Activated CD8-positive, alpha-beta T cell treated with anti-CD3 and anti-CD28 coated beads for 36 hours (primary cell): Measurements from ENCODE around the gene EXOC7. TPM values are rescaled to one million over a fixed set of nuclear protein-coding genes. Genes with fewer than 3 reads are reported as not detected.

Experiments
- ATAC-seq: fragments of 200-7000 bp; cut with Tn5 transposase; one replicate; pipeline ENCODE4 v1.10.0; 2021; ENCODE audit warnings: mild to moderate bottlenecking, moderate library complexity
- CTCF ChIA-PET: fragments of 350-600 bp; sonication (Branson Sonifier 250); formaldehyde crosslinking; loops from one replicate; lab custom pipeline; 2021; ENCODE audit warnings: antibody characterized with exemption; lab: Charles Lee
- POLR2A ChIA-PET: fragments of 350-600 bp; sonication (Branson Sonifier 250); formaldehyde crosslinking; loops from one replicate; lab custom pipeline; 2021; ENCODE audit warnings: antibody characterized with exemption; lab: Charles Lee
- DNase-seq: peaks from one replicate; pipeline ENCODE4 v3.0.0-alpha.2; 2020
- H3K27ac Mint-ChIP-seq: one replicate; pipeline ENCODE4 v1.8.0; 2021; ENCODE audit warnings: mild to moderate bottlenecking, mixed read lengths
- H3K27me3 Mint-ChIP-seq: one replicate; pipeline ENCODE4 v1.8.0; 2021; ENCODE audit warnings: mixed read lengths
- H3K36me3 Mint-ChIP-seq: one replicate; pipeline ENCODE4 v1.8.0; 2021; ENCODE audit warnings: low read depth, mixed read lengths
- H3K4me1 Mint-ChIP-seq: one replicate; pipeline ENCODE4 v1.8.0; 2021; ENCODE audit warnings: low read depth, mixed read lengths
- H3K4me3 Mint-ChIP-seq: one replicate; pipeline ENCODE4 v1.8.0; 2021; ENCODE audit warnings: mild to moderate bottlenecking, moderate library complexity, mixed read lengths
- H3K9me3 Mint-ChIP-seq: one replicate; pipeline ENCODE4 v1.8.0; 2021; ENCODE audit warnings: mixed read lengths
- intact Hi-C: fragments of 100-400 bp; cut with micrococcal nuclease; formaldehyde crosslinking; loops from one replicate; pipeline ENCODE4 v1.10.0; 2022
- microRNA-seq: library from miRNA; unstranded; fragments of <30 nt; microRNA quantifications from one replicate; pipeline ENCODE4 v1.2.0, GENCODE V29; 2022; ENCODE audit warnings: borderline microRNAs expressed, borderline replicate concordance
- total RNA-seq, 2 experiments: library from RNA; stranded (reverse); gene quantifications; one replicate each; pipeline ENCODE4 v1.2.3, GENCODE V29; 2021
- TF ChIP-seq, protein P1 (sequence below): fragments of 200-600 bp; IDR thresholded peaks from one replicate; pipeline ENCODE4 v1.8.0; 2022; ENCODE audit warnings: antibody characterized with exemption, mild to moderate bottlenecking

Gene EXOC7
- total RNA-seq, 2 experiments from 2014 or later, result 53.5 to 64.9 TPM

DNA sequence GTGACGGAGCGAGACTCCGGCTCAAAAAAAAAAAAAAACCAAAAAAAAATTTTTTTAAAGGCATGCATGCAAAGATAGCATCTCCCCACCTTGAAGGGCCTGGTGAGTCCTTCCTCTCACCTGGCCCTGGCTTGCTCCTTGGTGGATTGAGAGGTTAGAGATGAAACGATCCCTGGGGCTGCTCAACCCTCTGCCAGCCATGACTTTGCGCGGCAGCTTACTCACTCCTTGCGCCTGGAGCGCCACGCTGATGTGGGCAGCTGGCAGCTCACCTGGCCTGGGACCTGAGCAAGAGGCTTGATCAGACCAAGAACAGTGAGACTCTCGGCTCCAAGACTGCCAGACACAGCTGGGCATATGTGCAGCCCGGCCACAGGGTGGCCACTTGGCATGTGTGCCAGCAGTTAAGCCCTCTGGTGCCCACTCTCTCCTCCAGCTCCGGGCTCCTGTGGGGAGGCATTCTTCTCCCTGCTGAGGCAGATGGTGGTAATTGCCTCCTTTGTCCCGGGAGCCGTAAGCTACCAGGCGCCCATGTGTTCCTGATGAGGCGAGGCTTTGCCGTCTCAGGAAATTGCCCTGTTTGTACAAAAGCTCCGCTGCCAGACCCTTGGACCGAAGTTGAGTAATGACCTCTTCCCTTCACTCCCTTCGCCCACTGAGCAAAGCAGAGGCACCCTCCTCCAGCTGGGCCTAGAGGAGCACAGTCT, 71.4 kb downstream of the EXOC7 start:
- Mint-ChIP-seq H3K4me1 (peaks cover 29% of the 10 kb centered on the region), H3K4me3 (no peak overlapping the region), H3K36me3 (peaks cover 4% of the 10 kb centered on the region), H3K9me3 (no peaks in the 10 kb centered on the region), H3K27me3 (no peaks in the 10 kb centered on the region), H3K27ac (no peak overlapping the region)
- CTCF ChIA-PET, result interaction anchor here (0.6 to 2.6 kb wide), 4 partner anchors 18 to 266 kb away, joined by 3 to 10 read pairs (median 6); partner anchors contain the start of gene CDK3
- POLR2A ChIA-PET, result interaction anchor here (0.6 to 1.2 kb wide), 2 partner anchors 17 to 201 kb away, joined by 3 read pairs; no protein-coding TSS in a partner anchor
- intact Hi-C loops, result no loop called here
- ATAC-seq, result no peak
- DNase-seq, result no peak
- TF ChIP-seq, protein P1, sequence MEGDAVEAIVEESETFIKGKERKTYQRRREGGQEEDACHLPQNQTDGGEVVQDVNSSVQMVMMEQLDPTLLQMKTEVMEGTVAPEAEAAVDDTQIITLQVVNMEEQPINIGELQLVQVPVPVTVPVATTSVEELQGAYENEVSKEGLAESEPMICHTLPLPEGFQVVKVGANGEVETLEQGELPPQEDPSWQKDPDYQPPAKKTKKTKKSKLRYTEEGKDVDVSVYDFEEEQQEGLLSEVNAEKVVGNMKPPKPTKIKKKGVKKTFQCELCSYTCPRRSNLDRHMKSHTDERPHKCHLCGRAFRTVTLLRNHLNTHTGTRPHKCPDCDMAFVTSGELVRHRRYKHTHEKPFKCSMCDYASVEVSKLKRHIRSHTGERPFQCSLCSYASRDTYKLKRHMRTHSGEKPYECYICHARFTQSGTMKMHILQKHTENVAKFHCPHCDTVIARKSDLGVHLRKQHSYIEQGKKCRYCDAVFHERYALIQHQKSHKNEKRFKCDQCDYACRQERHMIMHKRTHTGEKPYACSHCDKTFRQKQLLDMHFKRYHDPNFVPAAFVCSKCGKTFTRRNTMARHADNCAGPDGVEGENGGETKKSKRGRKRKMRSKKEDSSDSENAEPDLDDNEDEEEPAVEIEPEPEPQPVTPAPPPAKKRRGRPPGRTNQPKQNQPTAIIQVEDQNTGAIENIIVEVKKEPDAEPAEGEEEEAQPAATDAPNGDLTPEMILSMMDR, result no peak

Small RNA genes within 50 kb of the gene (microRNA-seq; reads per million reads assigned to microRNA genes)
- 1.5 reads per million for gene MIR6868

Other genes starting within 250 kb of the EXOC7 start
- gene WBP2, start 248.5 kb downstream of the EXOC7 start, total RNA-seq, result 10 to 100 TPM; 54.4 to 58.5 TPM
- gene TRIM47, start 225.2 kb downstream of the EXOC7 start, total RNA-seq, result 10 to 100 TPM; 16.6 to 16.8 TPM
- 10 to 100 TPM; 37.1 to 42.2 TPM for gene TRIM65, start 206.8 kb downstream of the EXOC7 start, total RNA-seq
- 100 to 1,000 TPM; 117 to 126 TPM for gene MRPL38, start 198.9 kb downstream of the EXOC7 start, total RNA-seq
- gene FBF1, start 162.7 kb downstream of the EXOC7 start, total RNA-seq, result 10 to 100 TPM; 13.2 to 16.2 TPM
- gene ACOX1, start 124.6 kb downstream of the EXOC7 start, total RNA-seq, result 10 to 100 TPM; 23.0 to 24.1 TPM
- 10 to 100 TPM; 11.7 to 13.2 TPM for gene TEN1, start 124.5 kb downstream of the EXOC7 start, total RNA-seq
- 1 to 10 TPM; 3.8 to 4.1 TPM for gene CDK3, start 102.9 kb downstream of the EXOC7 start, total RNA-seq
- gene EVPL, start 76.5 kb downstream of the EXOC7 start, total RNA-seq, result under 1 TPM; 0.16 to 0.34 TPM
- 100 to 1,000 TPM; 132 to 135 TPM for gene SRP68, start 31.3 kb downstream of the EXOC7 start, total RNA-seq
- gene GALR2, start 29.0 kb downstream of the EXOC7 start, total RNA-seq, result 1 to 10 TPM; 1.6 to 2.1 TPM
- 1 to 10 TPM; 2.3 to 3.0 TPM for gene ZACN, start 24.6 kb downstream of the EXOC7 start, total RNA-seq
- 10 to 100 TPM; 11.1 to 11.6 TPM for gene FOXJ1, start 37.5 kb upstream of the EXOC7 start, total RNA-seq
- gene RNF157, start 136.7 kb upstream of the EXOC7 start, total RNA-seq, result 10 to 100 TPM; 37.2 to 44.5 TPM
- 100 to 1,000 TPM; 267 to 270 TPM for gene UBALD2, start 161.6 kb upstream of the EXOC7 start, total RNA-seq
- gene QRICH2, start 204.5 kb upstream of the EXOC7 start, total RNA-seq, result under 1 TPM; 0.49 to 0.52 TPM